K562 (cell line): ENCODE measurements around the gene TRIM69. TPM values are rescaled to one million over a fixed set of nuclear protein-coding genes. Genes with fewer than 3 reads are reported as not detected.

Experiments
- ATAC-seq: fragments of 200-7000 bp; cut with Tn5 transposase; 3 replicates; pipeline ENCODE4 v1.9.1; 2020; ENCODE audit warnings: moderate library complexity
- BruUV-seq: library from RNA; stranded (reverse); fragments of 400-500 nt; replicated peaks from 2 replicates; lab custom pipeline; 2021; lab: Mats Ljungman, UMichigan
- CTCF ChIA-PET: fragments of 300-600 bp; formaldehyde crosslinking; extraction: SDS; loops from one replicate; lab custom pipeline; 2021; ENCODE audit warnings: low intra/inter-chr PET ratio; lab: Yijun Ruan, JAX
- POLR2A ChIA-PET: fragments of 300-600, 350-650 bp; sonication (Branson Sonifier 250); formaldehyde crosslinking; extraction: SDS; loops from one replicate; lab custom pipeline; 2021; ENCODE audit warnings: antibody characterized with exemption, inconsistent platforms; lab: Yijun Ruan, JAX
- DNase-seq, 4 experiments: peaks; one replicate each; pipeline versions ENCODE4 v3.0.0 to v3.0.0-alpha.2; 2011 to 2018; ENCODE audit warnings: low spot score in 3 of 4, mixed read lengths in 3 of 4; ENCODE audit errors: extremely low read depth in 1 of 4
- FAIRE-seq: peaks from 2 replicates; lab custom pipeline; 2011; peaks lifted over from hg19 to GRCh38; lab: Jason Lieb, UNC
- H2AFZ ChIP-seq: 2 replicates; pipeline ENCODE4 v1.6.0; 2011; ENCODE audit warnings: low read depth, low read length, control low read depth, inconsistent platforms
- H3K27ac ChIP-seq: fragments of 200-600 bp; 3 replicates; pipeline ENCODE4 v1.8.0; 2011; ENCODE audit warnings: low read depth, mild to moderate bottlenecking, control low read depth, inconsistent platforms, low read length, moderate library complexity, mixed read lengths; ENCODE audit errors: extremely low read depth
- H3K27me3 ChIP-seq, 2 experiments: fragments of 300-600 bp in 1 of 2; 2 replicates in 1 of 2; 3 replicates in 1 of 2; pipeline versions ENCODE4 v1.6.0 to v1.8.0; 2011; ENCODE audit warnings: inconsistent platforms in 2 of 2, low read length in 2 of 2, mild to moderate bottlenecking in 1 of 2, mixed read lengths in 1 of 2, moderate library complexity in 1 of 2; ENCODE audit not compliant: control insufficient read depth in 2 of 2, insufficient read depth in 2 of 2
- H3K36me3 ChIP-seq: fragments of 300-600 bp; 3 replicates; pipeline ENCODE4 v1.8.0; 2011; ENCODE audit warnings: mild to moderate bottlenecking, low read length, inconsistent platforms; ENCODE audit not compliant: control insufficient read depth, insufficient read depth
- H3K4me1 ChIP-seq, 2 experiments: fragments of 200-600 bp in 1 of 2; replicated peaks in 1 of 2; 2 replicates in 1 of 2; 3 replicates in 1 of 2; pipeline versions ENCODE4 v1.5.1 to v1.8.0; 2011; ENCODE audit warnings: inconsistent platforms in 2 of 2, low read length in 2 of 2, mild to moderate bottlenecking in 1 of 2, mixed read lengths in 1 of 2, moderate library complexity in 1 of 2; ENCODE audit not compliant: control insufficient read depth in 2 of 2, insufficient read depth in 2 of 2
- H3K4me2 ChIP-seq: 2 replicates; pipeline ENCODE4 v1.6.1; 2011; ENCODE audit warnings: low read length, control low read depth, inconsistent platforms, mixed read lengths; ENCODE audit not compliant: insufficient read depth
- H3K4me3 ChIP-seq: fragments of 200-600 bp; sonication (generic), shearing (Covaris generic); 2 replicates; pipeline ENCODE4 v1.5.1; 2016; ENCODE audit warnings: control low read depth, inconsistent platforms
- H3K79me2 ChIP-seq: fragments of 200-600 bp; 3 replicates; pipeline ENCODE4 v1.8.0; 2011; ENCODE audit warnings: low read length, inconsistent platforms; ENCODE audit not compliant: control insufficient read depth, insufficient read depth
- H3K9ac ChIP-seq, 2 experiments: 2 replicates each; pipeline versions ENCODE4 v1.6.0 to v1.6.1; 2011; ENCODE audit warnings: low read depth in 2 of 2, low read length in 2 of 2, control low read depth in 1 of 2, inconsistent platforms in 1 of 2, mild to moderate bottlenecking in 1 of 2, mixed read lengths in 1 of 2; ENCODE audit not compliant: insufficient read depth in 1 of 2
- H3K9me1 ChIP-seq: one replicate; pipeline ENCODE4 v1.6.0; 2011; ENCODE audit warnings: inconsistent platforms, mild to moderate bottlenecking, low read length, moderate library complexity; ENCODE audit not compliant: control insufficient read depth, insufficient read depth
- H3K9me3 ChIP-seq: replicated peaks from 2 replicates; pipeline ENCODE4 v1.5.1; 2011; ENCODE audit warnings: low read depth, low read length, inconsistent platforms; ENCODE audit not compliant: control insufficient read depth, insufficient read depth
- H4K20me1 ChIP-seq: replicated peaks from 2 replicates; pipeline ENCODE4 v1.6.1; 2011; ENCODE audit warnings: low read length, inconsistent platforms, mixed read lengths; ENCODE audit not compliant: control insufficient read depth, insufficient read depth
- FOSL1 ChIP-seq: fragments of 200-800 bp; sonication (Bioruptor generic); conservative IDR thresholded peaks from 2 replicates; pipeline ENCODE4 v1.6.1; 2016; ENCODE audit warnings: missing genetic modification characterization, missing compliant biosample characterization
- LARP7 ChIP-seq: fragments of 450-650 bp; IDR thresholded peaks from 2 replicates; pipeline ENCODE4 v1.6.1; 2016
- NFIC ChIP-seq: fragments of 450-650 bp; IDR thresholded peaks from 2 replicates; pipeline ENCODE4 v1.6.1; 2017; ENCODE audit warnings: mild to moderate bottlenecking, inconsistent platforms
- NRF1 ChIP-seq, 2 experiments: fragments of 450-650 bp; IDR thresholded peaks in 1 of 2; conservative IDR thresholded peaks in 1 of 2; 2 replicates each; pipeline ENCODE4 v1.6.1; 2014; ENCODE audit warnings: mild to moderate bottlenecking in 2 of 2
- RFX5 ChIP-seq: IDR thresholded peaks from 2 replicates; pipeline ENCODE4 v1.6.1; 2011; ENCODE audit warnings: low read depth, mild to moderate bottlenecking, improper control_type of control experiment, low read length
- TAL1 ChIP-seq: fragments of 450-650 bp; IDR thresholded peaks from 2 replicates; pipeline ENCODE4 v1.6.1; 2016; ENCODE audit warnings: mild to moderate bottlenecking
- U2AF2 ChIP-seq: fragments of 200-400 bp; formaldehyde crosslinking; optimal IDR thresholded peaks from 2 replicates; pipeline ENCODE3; 2017; ENCODE audit warnings: low read depth, mild to moderate bottlenecking, low read length
- WGBS: fragments of 100-300 bp; shearing (Covaris generic); methylation state at CpG from one replicate; pipeline ENCODE4 v1.1.6; 2016; ENCODE audit warnings: low coverage, mixed read lengths; ENCODE audit not compliant: insufficient coverage; ENCODE audit errors: missing lambda C conversion rate; 5-methylcytosine and 5-hydroxymethylcytosine counted together
- in situ Hi-C: fragments of 300-500 bp; cut with MboI; formaldehyde crosslinking; loops from 4 replicates; pipeline ENCODE4 v1.15.0; 2018; ENCODE audit warnings: inconsistent platforms, mixed read lengths
- intact Hi-C: fragments of 100-400 bp; cut with micrococcal nuclease; formaldehyde crosslinking; loops from 2 replicates; pipeline ENCODE4 v1.14.2; 2022
- polyA plus RNA-seq, 8 experiments: library from polyadenylated mRNA; depleted of rRNA in 4 of 8; stranded (reverse) in 5 of 8; unstranded in 3 of 8; fragments of >200 nt; fragmentation: Nextera tagmentation in 2 of 8; fragmentation: Illumina TruSeq in 1 of 8; extraction: Ambion mirVana in 2 of 8; extraction: Trizol in 1 of 8; gene quantifications; 2 replicates each; pipeline versions ENCODE4 v1.2.1 to v1.2.3, GENCODE V29; 2011 to 2014; ENCODE audit warnings: inconsistent platforms in 1 of 8, missing spikeins in 1 of 8
- total RNA-seq, 7 experiments: library from RNA; depleted of rRNA in 6 of 7; stranded (reverse); fragments of >200 nt in 6 of 7; fragmentation: Illumina TruSeq in 2 of 7; extraction: Trizol in 2 of 7; gene quantifications; 2 replicates each; pipeline versions ENCODE4 v1.2.1 to v1.2.3, GENCODE V29; 2011 to 2021; ENCODE audit warnings: low replicate concordance in 1 of 7

TRIM69 gene
- total and polyA plus RNA-seq, 9 of the 15 experiments (the other 6 are each of a cell fraction or from before 2014, with no cell fraction given) = 1.0 to 4.3 (median 2.3) TPM

DNA sequence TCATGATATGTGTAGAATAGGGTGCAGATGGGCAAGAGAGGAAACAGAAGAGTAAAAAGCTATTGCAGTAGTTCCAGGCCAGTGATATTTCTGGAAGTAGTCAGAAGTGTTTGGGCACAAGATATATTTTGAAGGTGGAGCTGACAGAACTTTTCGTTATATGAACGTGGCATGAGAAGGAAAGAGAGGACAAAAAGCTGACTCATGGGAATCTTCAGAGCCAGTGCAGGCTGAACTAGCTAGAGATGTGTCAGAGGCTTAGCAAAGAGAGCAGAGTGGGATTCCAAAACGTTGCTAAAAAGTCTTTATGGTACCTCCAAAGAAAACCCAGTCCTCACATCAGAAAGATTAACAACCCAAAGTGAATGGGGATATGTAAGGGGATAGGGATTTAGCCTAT lies 28.7 kb downstream of the TRIM69 start:
- H3K4me2 ChIP-seq = no peak overlapping the region
- TF ChIP-seq TAL1 (no peak), LARP7 (no peak), FOSL1 (tag) (no peak), RFX5 (no peak)
- no peaks in the 10 kb centered on the region for H3K27me3 ChIP-seq
- no peaks in the 10 kb centered on the region for H4K20me1 ChIP-seq
- H3K27ac ChIP-seq = no peak overlapping the region
- 0% methylated on average over 3 of the region's 3 CpGs for WGBS
- no peak overlapping the region for H3K9ac ChIP-seq
- intact Hi-C loops (no loop called here), in situ Hi-C loops (no loop called here)
- H3K9me3 ChIP-seq = no peaks in the 10 kb centered on the region
- H3K36me3 ChIP-seq = no peaks in the 10 kb centered on the region
- H3K79me2 ChIP-seq = no peaks in the 10 kb centered on the region
- ATAC-seq = no peak
- no TSS peak for BruUV-seq
- H3K9me1 ChIP-seq = no peaks in the 10 kb centered on the region
- ChIA-PET POLR2A (interaction anchor here (1.1 to 1.3 kb wide), 3 partner anchors 11 to 27 kb away, joined by 3 to 4 read pairs (median 4); no protein-coding TSS in a partner anchor), CTCF (no interaction called here)
- no peak for DNase-seq
- H3K4me1 ChIP-seq = no peaks in the 10 kb centered on the region
- H2AFZ ChIP-seq = peak overlapping the region; percentile 38
- H3K4me3 ChIP-seq = no peak overlapping the region
- FAIRE-seq = no peak

DNA sequence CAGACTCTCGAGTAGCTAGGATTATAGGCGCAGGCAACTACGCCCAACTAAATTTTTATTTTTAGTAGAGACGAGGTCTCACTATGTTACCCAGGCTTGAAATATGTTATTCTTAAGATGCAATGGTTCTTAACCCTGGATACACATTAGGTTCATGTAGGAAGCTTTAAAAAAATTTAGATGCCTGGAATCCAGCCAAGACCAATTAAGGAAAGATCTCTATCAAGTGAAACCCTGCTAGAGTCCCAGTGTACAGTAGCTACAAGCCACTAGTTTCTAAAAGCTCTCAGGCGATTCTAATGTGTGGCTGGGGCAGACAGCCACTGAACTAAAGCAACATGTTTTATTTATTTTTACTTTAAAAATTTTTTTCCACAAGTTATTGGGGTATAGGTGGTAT lies 33.2 kb downstream of the TRIM69 start:
- BruUV-seq = no TSS peak
- Histone ChIP-seq H2AFZ (no peak overlapping the region), H3K79me2 (no peaks in the 10 kb centered on the region)
- CTCF ChIA-PET = no interaction called here
- in situ Hi-C loops = no loop called here
- no peak for DNase-seq
- POLR2A ChIA-PET = interaction anchor here (1.2 kb wide), 1 partner anchor 11 kb away, joined by 4 read pairs; no protein-coding TSS in a partner anchor
- TF ChIP-seq NRF1 (conservative IDR thresholded peaks at IDR 0.05 in 1 of 2, IDR thresholded peaks at IDR 0.05 in 1 of 2) (no peak), U2AF2 (no peak), NFIC (peak; percentile 42)
- TF ChIP-seq, all 486 proteins: peak for 1
- no peak for FAIRE-seq
- no peaks in the 10 kb centered on the region for H3K36me3 ChIP-seq
- WGBS = 45% methylated on average over 5 of the region's 5 CpGs
- H4K20me1 ChIP-seq = no peaks in the 10 kb centered on the region
- H3K27ac ChIP-seq = no peak overlapping the region
- H3K9ac ChIP-seq = no peak overlapping the region
- H3K4me2 ChIP-seq = no peak overlapping the region
- intact Hi-C loops = no loop called here
- H3K9me1 ChIP-seq = no peaks in the 10 kb centered on the region
- H3K4me1 ChIP-seq = no peaks in the 10 kb centered on the region
- no peaks in the 10 kb centered on the region for H3K27me3 ChIP-seq
- no peaks in the 10 kb centered on the region; the same call in 1 of the 2 replicates for H3K9me3 ChIP-seq
- H3K4me3 ChIP-seq = no peak overlapping the region
- ATAC-seq = no peak
